Measurements from ENCODE around the gene IFITM10. TPM values are rescaled to one million over a fixed set of nuclear protein-coding genes. Genes with fewer than 3 reads are reported as not detected.
A peak's percentile ranks its signal among the peaks of the same experiment; 100 is the strongest.

The IFITM10 gene
- total and polyA plus RNA-seq, 9 of the 15 experiments (the other 6 are each of a cell fraction or from before 2014, with no cell fraction given): 0.08 to 0.13 (median 0.09) TPM; not detected in 6

DNA sequence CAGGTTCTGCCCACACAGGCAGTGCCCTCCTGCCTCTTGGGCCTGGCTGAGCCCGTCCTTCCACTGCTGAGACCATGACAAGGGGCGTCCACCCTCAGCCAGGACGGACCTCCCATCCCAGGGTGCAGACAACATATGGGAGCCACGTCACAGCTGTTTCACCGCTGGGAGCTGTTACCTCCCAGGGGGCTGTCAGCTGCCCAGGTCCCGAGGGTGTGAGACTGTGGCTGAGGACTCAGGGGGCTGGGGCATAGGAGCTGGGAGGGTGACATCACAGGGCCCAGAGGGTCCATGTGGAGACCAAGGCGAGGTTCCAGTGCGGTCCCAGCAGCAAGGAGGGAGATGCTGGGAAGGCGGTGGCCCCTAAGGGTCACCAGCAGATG is 31.2 kb upstream of the IFITM10 start:
- in situ Hi-C loops (cut with MboI) (no loop called here), intact Hi-C loops (cut with micrococcal nuclease) (no loop called here)
- no TSS peak for BruUV-seq (replicated peaks)
- Histone ChIP-seq H3K36me3 (ENCODE audit: control insufficient read depth, insufficient read depth, low read length) (no peaks in the 10 kb centered on the region), H3K4me1 (replicated peaks in 1 of 2; ENCODE audit: control insufficient read depth in 2 of 2, insufficient read depth in 2 of 2, low read length in 2 of 2) (peaks cover 8 to 65% of the 10 kb centered on the region in 2 experiments), H3K79me2 (ENCODE audit: control insufficient read depth, insufficient read depth, low read length) (no peaks in the 10 kb centered on the region), H3K4me2 (ENCODE audit: insufficient read depth, low read length) (no peak overlapping the region), H3K9me1 (ENCODE audit: control insufficient read depth, insufficient read depth, low read length) (no peaks in the 10 kb centered on the region), H3K9me3 (replicated peaks; ENCODE audit: control insufficient read depth, insufficient read depth, low read depth, low read length) (no peaks in the 10 kb centered on the region), H3K4me3 (no peak overlapping the region), H4K20me1 (replicated peaks; ENCODE audit: control insufficient read depth, insufficient read depth, low read length) (peaks cover 8% of the 10 kb centered on the region; the same call in 1 of the 2 replicates), H3K9ac (ENCODE audit: insufficient read depth in 1 of 2, low read depth in 2 of 2, low read length in 2 of 2) (no peak overlapping the region; a peak in 1 of 4 replicates), H2AFZ (ENCODE audit: low read depth, low read length) (no peak overlapping the region), H3K27ac (ENCODE audit: extremely low read depth, low read depth, low read length) (no peak overlapping the region), H3K27me3 (ENCODE audit: control insufficient read depth in 2 of 2, insufficient read depth in 2 of 2, low read length in 2 of 2) (peaks cover 32 to 75% of the 10 kb centered on the region in 2 experiments; a peak in 4 of 5 replicates)
- DNase-seq (ENCODE audit: extremely low read depth in 1 of 4, low spot score in 3 of 4): no peak
- TF ChIP-seq PRDM10 (IDR thresholded peaks at IDR 0.05; ENCODE audit: partially characterized antibody): peak; percentile 60
- no peak for TF ChIP-seq NR1H2 (CRISPR knock-in tag; IDR thresholded peaks at IDR 0.05)
- TF ChIP-seq, protein P1, sequence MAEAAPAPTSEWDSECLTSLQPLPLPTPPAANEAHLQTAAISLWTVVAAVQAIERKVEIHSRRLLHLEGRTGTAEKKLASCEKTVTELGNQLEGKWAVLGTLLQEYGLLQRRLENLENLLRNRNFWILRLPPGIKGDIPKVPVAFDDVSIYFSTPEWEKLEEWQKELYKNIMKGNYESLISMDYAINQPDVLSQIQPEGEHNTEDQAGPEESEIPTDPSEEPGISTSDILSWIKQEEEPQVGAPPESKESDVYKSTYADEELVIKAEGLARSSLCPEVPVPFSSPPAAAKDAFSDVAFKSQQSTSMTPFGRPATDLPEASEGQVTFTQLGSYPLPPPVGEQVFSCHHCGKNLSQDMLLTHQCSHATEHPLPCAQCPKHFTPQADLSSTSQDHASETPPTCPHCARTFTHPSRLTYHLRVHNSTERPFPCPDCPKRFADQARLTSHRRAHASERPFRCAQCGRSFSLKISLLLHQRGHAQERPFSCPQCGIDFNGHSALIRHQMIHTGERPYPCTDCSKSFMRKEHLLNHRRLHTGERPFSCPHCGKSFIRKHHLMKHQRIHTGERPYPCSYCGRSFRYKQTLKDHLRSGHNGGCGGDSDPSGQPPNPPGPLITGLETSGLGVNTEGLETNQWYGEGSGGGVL (CRISPR knock-in tag; IDR thresholded peaks at IDR 0.05): no peak
- TF ChIP-seq XRCC5 (IDR thresholded peaks at IDR 0.05; ENCODE audit: low read depth, low read length): no peak
- TF ChIP-seq, protein P2, sequence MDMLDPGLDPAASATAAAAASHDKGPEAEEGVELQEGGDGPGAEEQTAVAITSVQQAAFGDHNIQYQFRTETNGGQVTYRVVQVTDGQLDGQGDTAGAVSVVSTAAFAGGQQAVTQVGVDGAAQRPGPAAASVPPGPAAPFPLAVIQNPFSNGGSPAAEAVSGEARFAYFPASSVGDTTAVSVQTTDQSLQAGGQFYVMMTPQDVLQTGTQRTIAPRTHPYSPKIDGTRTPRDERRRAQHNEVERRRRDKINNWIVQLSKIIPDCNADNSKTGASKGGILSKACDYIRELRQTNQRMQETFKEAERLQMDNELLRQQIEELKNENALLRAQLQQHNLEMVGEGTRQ (CRISPR knock-in tag; IDR thresholded peaks at IDR 0.05): no peak
- no peak for TF ChIP-seq ZNF184 (CRISPR knock-in tag; IDR thresholded peaks at IDR 0.05)
- no peak for ATAC-seq
- 16% methylated on average over 8 of the region's 9 CpGs for WGBS (ENCODE audit: insufficient coverage, low coverage, missing lambda C conversion rate)
- CTCF ChIA-PET (ENCODE audit: low intra/inter-chr PET ratio): no interaction called here
- no peak for FAIRE-seq
- POLR2A ChIA-PET: interaction anchor here (1.1 kb wide), 1 partner anchor 9 kb away, joined by 3 read pairs; no protein-coding TSS in a partner anchor

All from K562 (cell line).